Measurements from ENCODE around the gene SPOCK1.
"Not testable (repeated sequence)": the region's sequence is repeated elsewhere in the genome, so short reads cannot be mapped to it uniquely, and the experiment has no call there.

SPOCK1 gene

DNA sequence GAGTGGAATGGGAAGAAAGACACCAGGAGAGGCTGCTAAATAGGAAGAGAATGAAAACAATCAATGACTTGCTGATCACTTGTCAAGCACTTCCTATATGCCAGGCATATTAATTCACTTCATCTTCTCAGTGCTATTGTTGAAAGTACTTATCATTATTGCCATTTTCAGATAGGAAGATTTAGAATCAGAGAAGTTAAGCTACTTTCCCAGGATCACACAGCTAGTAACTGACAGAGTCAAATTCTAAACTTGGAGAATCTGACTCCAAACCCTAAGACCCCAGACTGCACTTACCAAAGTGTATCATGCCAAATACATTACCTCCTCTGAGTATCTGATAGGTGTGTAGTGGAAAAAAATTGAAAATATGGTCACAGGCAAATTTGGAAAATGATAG, 236.3 kb downstream of the SPOCK1 start:
- DNase-seq (ENCODE audit: low read depth), result no peak

DNA sequence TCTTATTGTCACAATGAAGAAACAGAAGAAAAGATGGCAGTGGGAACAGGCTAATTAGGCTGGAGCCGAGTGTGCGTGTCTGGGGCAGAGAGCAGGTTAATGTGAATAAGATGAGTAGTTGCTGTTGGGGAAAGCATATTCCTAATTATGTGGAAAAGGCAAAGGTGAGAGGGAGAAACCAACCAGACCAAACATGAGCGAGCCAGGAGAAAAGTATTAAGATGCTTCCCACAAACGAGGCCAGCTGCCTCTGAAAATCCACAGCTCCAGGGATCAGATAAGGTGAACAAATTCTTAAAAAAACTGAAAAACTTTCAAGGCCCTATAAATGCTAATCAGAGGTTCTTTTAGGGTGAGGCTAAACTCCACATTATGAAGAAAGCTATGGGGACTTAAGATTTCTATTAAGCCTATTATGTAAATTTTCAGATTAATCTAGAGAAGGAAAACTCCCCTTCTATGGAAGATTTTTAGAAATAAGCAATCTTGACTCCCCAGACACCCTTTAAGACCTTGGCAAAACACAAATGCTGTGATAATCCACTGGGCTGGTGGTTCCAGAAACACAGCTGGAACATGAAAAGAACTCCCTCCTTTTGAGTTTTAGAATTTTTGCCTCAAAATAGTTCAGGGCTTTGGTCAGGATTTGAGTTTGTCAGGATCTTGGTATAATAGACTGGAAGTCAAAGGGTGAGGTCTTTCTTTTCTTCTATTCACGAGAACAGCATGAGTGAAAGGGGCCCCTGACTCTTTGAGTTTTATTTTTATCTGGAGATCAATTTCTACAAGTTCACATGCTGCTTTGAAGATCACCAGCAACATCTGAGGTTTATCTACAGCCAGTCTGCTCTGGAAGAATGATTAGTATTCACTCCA, 238.1 kb downstream of the SPOCK1 start:
- DNase-seq (ENCODE audit: low read depth), result no peak

DNA sequence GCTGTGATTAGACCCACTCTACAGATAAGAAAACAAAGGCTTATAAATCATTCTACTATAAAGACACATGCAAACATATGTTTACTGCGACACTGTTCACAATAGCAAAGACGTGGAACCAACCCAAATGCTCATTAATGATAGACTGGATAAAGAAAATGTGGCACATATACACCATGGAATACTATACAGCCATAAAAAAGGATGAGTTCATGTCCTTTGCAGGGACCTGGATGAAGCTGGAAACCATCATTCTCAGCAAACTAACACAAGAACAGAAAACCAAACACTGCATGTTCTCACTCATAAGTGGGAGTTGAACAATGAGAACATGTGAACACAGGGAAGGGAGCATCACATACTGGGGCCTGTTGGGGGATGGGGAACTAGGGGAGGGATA, 240.0 kb downstream of the SPOCK1 start:
- not testable (repeated sequence) for DNase-seq (ENCODE audit: low read depth)

DNA sequence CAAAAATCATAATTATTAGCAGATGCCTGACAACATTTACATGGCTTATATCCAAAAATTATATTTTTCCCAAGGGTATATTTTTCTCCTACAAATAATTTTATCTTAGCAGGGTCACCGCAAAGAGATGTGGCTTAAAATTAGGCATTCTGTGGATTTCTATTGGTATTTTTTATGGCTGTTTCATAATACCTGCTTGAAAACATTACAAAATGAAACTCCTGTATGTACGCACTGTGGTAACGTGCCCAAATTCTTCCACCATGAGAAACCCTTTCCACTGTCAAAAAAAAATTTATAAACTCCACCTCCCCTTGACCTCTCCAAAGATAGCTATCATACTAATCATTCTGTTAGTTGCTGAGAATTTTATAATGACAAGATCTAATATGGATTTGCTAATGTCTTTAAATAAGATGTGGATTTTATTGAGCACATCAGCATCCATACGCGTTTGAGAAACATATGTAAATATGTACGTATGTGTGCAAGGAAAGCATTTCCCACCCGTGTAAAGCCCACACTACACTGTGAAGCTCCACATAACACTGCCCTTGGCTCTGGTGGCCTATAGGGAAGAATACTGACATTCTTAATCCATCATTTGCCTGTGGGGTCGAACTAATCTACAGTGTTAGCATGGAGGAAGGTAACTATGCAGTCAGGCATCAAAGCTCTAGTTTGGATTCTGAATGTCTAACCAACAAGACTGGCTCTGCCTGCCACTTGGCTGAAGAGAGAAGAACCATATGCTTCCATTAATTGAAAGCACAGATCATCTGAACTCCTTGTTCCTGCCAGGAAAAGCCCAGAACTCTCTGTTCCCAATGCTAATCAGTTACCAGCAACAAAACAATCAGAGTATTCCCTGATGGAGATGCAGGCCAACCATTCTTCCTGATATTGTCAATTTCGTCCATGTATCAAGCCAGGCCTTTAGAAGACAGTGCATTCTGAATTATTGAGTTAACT, 244.7 kb downstream of the SPOCK1 start:
- DNase-seq (ENCODE audit: low read depth), result no peak

DNA sequence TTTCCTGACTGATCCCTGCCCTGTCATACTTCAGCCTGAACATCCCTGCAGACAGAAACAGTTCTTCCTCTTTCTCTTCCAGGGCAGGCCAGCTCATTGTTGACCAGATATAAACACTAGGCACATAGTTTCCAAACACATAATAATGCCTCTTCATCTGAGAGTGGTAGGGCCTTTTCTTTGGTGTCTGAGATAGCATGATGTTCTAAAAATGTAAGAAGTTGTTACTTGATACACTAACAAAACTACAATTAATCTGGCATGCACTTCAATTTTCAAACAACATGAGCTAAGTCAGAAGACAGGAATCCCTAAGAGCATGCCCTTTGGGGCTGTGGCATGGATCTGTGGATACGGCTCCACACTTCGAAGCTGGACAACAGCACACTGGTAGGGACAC, 246.6 kb downstream of the SPOCK1 start:
- no peak for DNase-seq (ENCODE audit: low read depth)

DNA sequence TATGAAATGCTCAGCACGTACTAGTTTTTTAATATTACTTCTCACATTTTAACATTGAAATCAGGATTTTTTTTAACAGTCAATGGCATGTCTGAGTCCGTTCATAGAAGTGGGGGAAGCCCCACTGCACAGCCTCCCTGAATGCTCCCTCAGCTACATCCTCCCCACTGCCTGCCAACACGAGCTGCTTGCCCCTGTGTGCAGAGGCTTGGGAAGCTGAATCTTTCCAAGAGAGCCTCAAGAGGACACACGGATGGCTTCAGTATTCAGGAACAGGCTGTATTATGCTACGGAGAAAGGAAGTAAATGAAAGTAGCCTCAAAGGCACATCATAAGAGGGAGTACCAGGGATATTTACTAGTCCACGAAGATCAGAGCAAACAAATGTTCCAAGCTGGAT, 248.7 kb downstream of the SPOCK1 start:
- DNase-seq (ENCODE audit: low read depth), result no peak

DNA sequence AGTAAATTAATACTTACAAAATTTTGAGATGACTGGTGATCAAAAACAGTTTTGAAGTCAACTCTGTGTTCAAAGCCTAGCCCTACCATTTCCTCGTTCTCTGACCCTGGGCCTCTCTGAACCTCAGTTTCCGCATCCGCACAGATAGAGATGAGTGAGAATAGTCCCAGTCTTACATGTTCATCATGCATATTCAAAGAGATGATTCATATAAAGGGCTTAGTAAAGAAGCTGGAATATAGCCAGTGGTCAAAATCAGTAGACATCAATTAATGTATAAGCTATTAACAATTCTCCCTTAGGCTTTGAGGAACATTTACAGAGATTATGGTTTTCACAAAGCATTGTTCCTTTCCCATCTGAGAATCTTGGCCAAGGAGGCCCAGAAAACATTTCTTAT, 250.6 kb downstream of the SPOCK1 start:
- no peak for DNase-seq (ENCODE audit: low read depth)

DNA sequence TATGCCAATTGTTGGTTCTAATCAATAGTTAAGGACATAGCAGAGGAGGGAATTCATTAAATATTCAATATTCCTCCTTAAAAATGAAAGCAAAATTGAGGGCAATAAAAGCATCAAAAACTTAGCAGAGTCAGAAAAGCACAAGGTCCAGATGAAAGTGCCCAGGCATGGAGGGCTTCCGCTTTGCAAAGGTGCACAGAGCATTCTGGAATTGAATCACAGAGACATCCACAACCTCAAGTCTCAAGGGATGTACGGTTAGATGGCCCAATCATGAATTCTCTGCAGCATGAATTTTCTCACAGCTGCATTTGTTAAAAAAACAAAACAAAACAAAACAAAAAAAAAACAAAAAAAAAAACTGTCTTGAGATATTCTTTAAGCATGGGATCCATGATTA, 253.7 kb downstream of the SPOCK1 start:
- no peak for DNase-seq (ENCODE audit: low read depth)

DNA sequence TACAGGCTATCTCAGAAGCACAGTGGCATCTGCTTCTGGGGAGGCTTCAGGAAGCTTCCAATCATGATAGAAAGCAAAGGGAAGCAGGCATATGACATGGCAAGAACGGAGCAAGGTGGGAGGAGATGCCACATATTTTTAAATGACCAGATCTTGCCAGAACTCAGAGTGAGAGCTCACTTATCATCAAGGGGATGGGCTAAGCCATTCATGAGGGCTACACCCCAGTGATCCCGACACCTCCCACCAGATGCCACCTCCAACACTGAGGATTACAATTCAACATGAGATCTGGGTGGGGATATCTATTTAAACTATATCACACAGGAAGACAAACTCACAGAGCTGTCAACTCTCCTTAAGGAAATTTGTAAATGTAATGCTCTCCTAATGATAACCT, 258.8 kb downstream of the SPOCK1 start:
- DNase-seq (ENCODE audit: low read depth), result no peak

DNA sequence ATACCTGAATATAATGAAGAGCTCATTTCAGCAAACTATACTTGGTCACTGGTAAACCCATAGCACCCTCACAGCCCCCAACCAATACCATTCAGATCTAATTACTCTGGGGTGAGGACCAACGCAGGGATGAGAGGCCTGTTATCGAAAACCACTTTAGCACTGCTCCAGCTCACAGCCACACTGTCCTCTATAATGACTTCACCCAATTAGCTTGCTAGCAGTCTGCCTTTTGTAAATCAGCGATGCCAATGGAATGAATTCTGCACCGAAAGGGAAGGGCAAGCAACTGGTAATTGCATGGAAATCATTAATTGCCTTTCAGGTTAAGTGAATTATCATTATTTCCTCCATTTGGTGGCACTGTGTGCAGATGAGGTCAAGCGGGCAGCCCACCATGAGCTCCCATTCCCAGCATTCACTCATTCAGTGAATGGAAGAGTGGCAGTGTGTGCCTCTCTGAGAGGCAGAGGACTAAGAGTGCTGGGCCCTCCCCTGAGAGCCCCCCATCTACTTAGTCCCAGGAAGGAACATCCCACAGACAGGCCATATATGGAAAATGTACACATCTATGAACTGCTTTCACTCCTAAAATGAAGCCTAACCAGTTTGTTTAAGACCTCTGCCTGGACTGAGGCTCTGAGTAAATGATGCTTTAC, 262.1 kb downstream of the SPOCK1 start:
- no peak for DNase-seq (ENCODE audit: low read depth)

DNA sequence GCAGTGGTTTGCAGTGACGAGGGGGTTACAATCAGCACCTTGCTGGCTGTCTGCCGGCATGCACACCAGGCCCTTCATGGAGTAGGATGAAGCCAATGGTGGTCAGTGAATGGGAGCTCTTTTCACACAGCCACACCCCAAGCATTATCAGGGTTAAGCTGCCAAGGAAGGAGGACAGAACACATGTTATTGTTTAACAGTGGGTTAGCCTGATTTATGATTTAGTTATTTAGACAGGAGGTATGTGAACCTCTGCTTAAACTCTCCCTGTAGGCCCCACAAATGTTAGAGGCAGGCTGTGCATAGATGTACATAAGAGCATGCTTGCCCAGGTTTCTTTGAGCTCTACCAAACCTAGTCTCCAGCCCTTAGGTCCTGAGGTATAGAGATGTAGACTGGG, 262.9 kb downstream of the SPOCK1 start:
- DNase-seq (ENCODE audit: low read depth), result no peak

DNA sequence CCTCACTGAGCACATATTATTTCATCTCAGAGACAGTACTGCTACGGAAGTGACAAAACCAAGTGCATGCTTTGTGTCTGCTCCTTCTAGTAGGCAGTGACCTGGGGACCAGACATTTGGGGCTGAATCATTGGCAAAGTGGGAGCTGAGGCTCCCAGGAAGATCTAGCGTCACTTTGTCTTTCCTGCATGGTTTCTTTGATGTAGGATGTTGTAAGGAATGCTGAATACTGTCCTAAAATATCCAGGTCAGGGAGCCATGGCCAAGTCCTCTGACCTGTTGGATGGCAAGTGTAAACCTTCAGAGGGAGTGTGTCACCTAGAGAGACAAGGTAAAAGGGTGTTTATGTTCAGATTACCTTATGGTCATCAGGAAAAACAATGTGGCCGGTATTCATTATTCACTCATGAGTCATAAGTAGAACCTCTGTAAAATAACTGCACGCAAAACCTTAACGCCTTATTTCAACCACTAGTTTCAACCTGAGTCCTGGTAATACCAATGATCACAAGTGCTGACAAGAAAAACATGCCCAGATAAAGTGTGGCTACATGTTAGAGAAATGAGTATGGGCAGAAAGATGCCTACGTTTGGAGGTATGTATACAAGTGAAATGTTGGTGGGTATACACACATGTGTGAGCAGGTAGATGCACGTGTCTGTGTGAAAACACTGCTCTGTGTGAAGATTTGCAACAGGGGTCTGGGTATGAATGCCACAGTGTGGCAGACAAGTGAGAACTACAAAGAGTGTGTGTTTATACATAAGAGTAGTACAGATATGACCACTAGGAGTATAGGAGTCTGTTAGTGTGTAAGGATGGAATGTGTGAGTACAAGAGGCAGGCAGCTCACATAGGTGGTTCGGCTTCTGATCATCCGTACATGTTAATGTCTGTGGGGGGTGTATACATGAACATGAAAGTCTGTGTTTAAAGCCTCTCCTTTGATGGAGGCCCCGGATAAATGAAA, 263.9 kb downstream of the SPOCK1 start:
- DNase-seq (ENCODE audit: low read depth), result no peak

DNA sequence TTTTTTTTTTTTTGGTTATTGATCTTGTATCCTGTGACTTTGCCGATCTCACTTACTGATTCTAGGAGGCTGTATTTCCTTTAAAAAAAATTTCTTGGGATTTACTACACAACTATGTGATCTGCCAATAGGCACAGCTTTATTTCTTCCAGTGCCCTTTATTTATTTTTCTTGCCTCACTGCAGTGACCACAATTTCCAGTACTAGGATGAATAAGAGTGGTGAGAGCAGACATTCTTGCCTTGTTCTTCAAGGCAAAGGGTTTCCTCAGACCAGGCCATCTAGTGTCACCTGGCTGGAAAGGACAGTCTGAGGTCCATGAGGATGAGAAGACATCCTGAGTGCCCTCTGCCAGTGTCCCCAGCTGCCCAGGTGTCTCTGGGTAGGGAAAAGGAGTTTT, 265.4 kb downstream of the SPOCK1 start:
- no peak for DNase-seq (ENCODE audit: low read depth)

DNA sequence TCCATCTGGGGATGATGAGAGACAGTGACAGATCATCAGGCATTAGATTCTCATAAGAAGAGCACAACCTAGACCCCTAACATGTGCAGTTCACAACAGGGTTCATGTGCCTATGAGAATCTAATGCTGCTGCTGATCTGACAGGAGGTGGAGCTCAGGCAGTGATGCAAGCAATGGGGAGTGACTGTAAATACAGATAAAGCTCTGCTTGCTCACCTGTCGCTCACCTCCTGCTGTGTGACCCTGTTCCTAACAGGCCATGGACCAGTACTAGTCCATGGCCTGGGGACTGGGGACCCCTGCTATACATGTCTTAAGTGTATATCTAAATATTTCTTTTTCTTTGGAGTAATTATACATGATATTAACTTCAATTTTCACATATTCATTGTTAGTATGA, 265.8 kb downstream of the SPOCK1 start:
- DNase-seq (ENCODE audit: low read depth), result not testable (repeated sequence)

DNA sequence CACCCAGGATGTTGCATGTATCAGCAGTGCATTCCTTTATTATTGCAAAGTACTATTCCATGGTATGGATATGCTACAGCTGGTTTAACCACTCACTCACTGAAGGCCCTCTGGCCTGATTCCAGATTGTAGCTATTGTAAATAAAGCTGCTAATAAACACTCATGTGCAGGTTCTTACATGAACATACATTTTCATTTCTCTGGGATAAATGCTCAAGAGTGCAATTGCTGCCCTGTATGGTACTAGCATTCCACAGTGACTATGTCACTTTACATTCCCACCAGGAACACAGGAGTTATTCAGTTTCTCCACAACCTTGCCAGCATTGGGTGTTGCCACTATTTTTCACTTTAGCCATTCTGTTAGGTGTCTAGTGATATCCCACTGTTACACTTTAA, 267.6 kb downstream of the SPOCK1 start:
- DNase-seq (ENCODE audit: low read depth), result no peak

DNA sequence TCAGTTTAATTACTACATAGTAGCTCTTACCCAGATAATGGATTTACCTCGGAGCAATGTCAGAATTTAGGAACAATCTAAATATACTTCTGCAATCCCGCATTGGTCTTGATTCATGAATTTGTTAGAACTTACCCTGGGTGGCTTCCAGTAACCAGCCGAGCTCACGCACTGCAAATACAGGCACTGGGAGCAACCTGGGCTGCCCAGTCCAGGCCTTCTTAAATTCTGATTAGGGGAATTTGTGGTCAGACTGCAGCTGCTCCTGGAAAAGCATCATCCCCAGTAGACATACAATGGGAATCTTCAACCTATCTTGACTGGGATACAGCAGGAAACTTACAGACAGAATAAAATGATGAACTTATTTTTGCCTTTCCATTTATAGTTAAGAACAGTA, 270.3 kb downstream of the SPOCK1 start:
- DNase-seq (ENCODE audit: low read depth), result no peak

DNA sequence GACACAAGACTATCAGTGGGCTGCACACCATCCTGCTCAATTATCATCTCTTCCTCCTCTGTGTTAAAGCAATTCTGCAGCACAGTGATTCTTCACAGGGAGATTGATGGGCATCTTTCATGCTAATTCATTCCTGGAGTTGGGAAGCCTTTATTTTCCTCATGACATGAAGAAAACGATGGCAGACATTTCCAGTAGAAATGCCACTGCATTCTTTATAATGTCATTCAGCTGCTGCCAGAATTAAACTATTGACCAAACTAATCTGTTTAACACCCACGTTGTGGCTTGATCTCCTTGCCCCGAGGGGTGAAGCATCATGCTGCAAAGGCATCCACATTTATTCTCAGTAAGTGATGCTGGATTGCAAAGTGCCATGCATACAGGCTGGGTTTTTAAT, 273.0 kb downstream of the SPOCK1 start:
- no peak for DNase-seq (ENCODE audit: low read depth)

DNA sequence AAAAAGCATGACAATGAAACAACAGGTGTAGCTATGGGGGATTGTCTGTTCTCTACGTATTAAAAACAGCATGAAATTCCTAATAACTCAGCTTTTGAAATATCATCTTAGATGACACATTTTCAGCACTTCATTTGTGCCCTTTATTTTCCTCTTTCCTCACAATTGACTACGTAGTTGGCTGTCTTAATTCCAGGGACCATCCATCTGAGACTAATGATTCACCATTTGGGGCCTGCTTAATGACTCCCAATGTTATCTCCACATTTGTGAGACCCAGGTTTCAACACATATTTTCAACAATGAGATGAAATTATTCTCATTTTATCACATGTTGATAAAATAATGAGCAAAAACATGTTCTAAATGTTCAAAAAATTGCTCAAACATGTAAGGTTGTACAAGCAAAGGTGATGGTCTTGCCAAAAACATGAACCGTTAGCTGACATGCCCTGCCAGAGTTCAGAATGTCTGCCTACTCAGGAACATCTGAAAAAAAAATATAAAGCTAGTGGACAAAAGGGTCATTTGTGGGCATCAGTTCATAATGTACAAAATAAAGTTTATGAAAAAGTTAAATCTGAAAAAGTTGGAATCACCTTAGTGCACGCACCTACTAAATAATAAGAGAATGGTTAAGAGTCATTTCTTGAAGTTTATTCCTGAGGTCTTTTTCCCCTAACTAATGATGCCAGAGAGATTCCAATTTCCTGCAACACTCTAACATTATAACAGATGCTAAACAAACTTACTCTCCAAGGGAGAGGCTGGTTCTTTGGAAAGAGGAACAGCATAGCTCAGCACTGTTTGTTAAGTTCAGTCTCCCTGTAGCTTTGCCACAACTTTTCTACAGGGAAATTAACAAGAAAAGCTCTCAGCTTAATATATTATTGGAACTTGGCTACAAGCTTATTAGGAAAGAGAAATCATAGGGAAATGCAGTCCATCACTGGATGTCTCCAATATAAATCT, 275.5 kb downstream of the SPOCK1 start:
- DNase-seq (ENCODE audit: low read depth), result no peak

DNA sequence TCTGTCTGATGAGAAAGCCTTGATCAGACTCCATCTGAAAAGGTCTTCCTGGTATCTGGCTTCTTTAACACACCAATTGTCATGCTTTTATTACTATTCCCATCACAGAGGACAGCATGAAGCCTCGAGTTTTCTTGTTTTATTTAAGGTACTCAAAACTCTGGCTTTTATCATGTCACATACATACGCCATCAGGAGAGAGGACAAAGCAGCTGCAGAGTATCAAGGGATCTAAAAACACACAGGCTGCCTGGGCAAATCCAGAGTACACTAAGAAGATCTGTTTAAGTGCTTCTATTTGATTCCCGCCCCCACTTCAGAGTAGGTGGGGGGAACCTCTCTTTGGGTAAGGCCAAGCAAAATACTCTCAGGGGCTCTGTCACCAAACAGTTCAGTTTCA, 277.2 kb downstream of the SPOCK1 start:
- no peak for DNase-seq (ENCODE audit: low read depth)

DNA sequence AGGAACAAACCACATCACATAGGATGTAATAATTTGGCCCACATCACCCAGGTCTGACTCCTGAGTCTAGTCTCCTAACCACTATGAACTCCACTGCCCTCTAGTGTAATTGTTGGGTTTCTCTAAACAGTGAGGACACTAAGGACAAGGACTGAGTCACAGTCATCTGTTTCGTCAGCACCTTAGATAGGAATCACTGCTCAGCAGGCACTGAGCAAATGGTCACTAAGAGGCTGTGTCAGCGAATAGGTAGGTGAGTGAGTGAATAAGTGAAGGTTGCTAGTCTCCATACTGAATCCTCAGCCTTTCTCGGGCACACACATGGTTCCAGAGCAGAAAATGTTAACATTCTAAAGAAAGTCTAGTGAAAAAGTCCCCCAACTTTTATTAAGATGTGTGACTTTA, 278.6 kb downstream of the SPOCK1 start:
- DNase-seq (ENCODE audit: low read depth), result no peak
